GM18499 (cell line): ENCODE measurements around the gene ZFYVE26.
"Not testable (repeated sequence)": the region's sequence is repeated elsewhere in the genome, so short reads cannot be mapped to it uniquely, and the experiment has no call there.

Source experiments
- ATAC-seq: cut with Tn5 transposase; IDR thresholded peaks from one replicate; pipeline ENCODE4 v1.9.1; 2021; ENCODE audit warnings: moderate number of reproducible peaks; ENCODE audit not compliant: insufficient read depth, unreplicated experiment

Gene ZFYVE26

DNA sequence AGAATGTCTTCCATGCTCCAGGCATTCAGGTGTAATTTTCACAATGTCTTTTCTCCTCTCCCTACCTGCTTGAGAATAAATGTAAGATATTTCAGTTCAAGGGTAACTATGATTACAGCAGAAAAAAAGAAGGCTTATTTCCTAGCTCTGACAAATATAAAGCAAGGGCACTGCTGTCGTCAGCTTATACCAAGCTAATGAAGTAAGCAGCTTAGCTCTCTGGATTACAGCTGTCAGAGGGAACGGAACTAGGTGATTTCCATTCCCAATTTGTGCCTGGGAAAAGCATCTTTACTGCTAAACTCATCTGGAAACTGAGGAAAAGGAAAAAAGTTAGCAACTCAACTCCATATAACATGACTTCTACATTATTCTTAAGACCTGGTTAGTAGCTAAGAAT lies 56.5 kb downstream of the ZFYVE26 start:
- no peak for ATAC-seq

DNA sequence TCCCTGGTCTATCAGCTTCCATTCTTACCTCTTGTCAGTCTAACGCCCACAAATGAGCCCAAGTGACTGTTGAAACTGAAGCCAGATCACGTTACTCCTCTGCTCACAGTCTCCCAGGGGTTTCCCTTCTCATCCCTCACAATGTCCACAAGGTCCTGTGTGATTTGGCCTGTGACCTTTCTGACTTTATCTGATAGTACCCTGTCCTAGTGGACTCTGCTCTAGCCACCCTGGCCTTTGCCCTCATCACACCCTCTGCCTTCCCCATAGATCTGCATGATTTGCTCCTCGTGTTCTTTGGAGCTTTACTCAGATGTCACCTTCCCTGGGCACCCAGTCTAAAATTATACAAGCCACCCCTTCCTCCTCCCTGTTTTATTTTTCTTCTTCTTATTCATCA lies 59.2 kb downstream of the ZFYVE26 start:
- no peak for ATAC-seq

GRCh38 chr14:67756496-67756895 lies 59.9 kb downstream of the ZFYVE26 start:
- no peak for ATAC-seq

DNA sequence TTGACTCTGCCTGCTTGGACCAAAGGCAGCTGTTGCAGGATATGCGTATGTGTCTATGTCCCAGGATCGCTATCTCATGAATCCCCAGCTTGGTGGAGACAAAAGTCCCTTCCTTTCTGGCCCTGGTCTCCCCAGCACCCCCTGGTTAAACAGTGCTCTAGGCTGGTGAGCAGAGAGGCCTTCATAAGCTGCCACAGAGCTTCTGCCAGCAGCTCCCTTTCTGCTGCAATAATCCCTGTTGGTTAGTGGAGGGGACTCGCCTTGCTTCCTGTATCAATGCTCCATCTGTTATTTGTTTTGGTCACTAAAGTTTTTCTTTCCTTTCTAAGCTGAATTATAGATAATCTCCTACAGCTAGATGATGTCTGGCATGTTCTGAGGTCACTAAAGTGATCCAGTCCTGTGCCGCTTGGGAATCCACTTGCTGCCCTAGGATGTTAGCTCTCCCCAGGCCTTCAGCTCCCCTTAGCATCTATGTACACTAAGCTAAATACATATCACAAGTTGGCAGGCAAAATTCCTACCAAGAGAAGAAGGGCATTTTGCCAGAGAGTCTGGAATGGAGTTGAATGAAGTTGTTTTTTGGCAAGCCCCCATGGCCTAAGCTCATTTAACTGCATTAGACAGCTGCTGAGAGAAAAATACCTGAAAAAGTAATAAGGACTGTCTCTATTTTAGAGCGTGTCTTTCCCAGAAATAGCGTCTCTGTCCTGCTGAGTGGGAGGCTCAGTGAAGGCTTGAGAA lies 66.9 kb downstream of the ZFYVE26 start:
- ATAC-seq = no peak

DNA sequence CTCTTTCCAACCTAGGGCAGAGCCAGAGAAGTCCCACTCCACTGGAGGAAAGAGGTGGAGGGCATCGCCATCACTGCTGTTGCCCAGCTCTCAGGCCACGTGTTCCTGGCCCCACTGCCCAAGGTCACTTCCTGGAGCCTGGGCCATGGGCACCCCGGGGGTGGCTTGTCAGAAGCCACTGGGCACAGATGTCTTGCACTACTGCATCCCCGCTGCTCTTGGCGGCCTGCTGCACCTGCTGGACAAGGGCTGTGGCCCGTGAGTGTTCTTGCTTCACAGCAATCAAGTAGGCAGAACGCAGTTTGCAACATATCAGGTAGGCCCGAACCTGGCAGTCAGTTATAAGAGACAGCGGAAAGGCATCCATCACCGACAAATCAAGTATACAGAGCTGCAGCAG lies 68.1 kb downstream of the ZFYVE26 start:
- no peak for ATAC-seq

DNA sequence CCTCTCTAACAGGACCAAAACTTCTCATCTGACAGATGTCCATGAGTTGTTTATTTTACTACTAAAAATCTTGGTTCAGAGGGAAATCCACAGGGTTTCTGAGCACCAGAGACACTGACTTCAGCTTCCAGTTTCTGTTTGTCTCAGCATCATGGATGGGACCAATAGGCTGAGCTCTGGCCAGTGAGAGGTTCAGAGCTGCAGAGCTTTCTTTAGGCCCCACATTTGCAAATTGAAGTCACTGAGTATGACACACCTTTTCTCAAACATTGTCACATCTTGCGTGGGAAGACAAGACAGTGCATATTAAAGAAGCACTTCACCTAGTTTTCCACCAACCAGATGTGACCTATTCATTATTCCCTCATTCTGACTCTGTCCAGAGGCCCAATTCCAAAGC lies 69.5 kb downstream of the ZFYVE26 start:
- no peak for ATAC-seq

- ATAC-seq = no peak
Observed at GRCh38 chr14:67744046-67744445, 72.3 kb downstream of the ZFYVE26 start.

DNA sequence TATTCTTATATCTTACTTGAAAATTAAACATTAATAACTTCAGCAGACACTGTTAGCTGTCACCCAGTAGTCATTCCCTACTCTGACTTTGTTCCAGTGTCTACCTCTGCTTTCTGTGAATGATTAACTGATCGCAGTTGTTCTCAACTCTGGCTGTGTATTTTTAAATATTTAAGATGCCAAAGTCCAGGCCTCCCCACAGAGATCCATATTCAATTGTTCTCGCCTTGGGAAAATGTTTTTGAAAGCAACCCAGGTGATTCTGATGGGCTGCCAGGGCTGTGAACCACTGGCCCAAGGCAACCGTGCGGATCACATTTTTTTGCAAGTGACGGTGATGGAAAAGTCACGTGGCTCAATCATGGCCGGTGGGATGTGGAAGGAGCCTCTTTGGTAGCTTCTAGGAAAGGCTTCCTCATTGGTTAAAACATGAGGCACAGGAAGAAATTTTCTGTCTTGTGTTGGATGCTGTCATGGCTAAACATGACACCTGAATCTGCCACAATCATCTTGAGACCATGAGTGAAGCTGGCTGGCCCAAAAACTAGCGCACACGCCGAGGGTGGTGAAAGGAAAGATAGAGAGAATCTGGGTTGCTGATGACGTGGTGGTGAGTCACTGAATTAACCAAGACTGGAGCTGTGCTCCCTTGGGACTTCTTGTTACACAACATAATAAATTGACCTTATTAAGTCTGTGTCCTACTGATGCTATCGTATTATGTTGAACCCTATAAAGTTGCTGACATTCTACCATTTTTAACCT lies 77.5 kb downstream of the ZFYVE26 start:
- ATAC-seq = no peak

DNA sequence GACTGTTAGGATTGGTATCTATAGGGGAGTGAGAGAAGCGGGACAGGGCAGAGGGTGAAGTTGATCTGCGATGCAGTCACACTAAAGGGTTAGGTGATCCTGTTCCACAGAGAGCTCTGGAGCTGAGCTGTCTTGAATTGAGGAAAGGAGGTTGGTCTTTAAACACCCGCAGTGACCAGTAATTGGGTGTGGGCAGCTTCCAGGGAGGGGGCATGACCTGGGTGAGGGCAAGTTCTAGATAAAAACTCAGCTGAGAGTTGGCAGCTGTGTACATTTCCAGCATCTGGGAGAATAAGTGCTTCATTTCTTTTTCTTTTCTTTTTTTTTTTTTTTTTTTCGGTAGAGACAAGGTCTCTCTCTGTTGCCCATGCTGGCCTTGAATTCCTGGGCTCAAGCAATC lies 79.6 kb downstream of the ZFYVE26 start:
- no peak for ATAC-seq

DNA sequence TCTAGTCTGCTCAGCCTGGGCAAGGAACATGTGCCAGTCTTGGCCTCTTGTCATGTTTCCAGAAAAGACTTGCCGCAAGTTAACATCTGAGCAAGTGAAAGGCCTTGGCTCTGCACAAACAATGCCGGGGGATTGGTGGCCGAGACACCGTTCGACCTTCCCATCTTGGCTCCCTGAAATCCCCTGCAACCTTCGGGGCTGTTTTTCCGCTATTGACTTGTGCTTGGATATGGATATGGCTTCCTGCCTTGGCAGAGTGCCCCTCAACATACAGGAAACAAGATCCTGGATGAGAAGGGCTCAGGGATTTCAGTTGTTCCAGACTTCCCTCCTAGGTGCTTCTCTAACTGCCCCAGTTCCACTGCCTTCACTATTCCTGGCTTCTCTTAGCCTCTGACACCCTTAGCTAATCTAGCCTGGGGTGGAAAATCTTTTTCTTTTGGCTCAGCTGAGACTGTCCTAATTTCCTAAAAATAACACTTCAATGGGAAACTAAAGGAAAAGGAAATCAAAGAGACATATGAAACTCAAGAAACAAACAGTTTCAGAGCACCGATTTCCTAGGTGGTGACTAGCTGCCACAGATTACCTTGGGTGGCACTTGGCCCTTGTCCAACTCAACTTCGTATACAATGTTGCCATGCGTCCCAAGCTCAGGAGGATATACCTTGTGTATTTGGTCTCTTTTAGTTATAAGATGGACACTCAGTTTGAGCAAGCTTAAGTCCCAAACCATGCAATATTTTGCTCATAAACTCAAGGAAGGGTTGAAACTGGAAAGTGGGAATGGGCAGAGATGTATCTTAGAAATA lies 80.8 kb downstream of the ZFYVE26 start:
- no peak for ATAC-seq

- no peak for ATAC-seq
Observed at GRCh38 chr14:67734675-67735074, 81.7 kb downstream of the ZFYVE26 start.

GRCh38 chr14:67733616-67734015 lies 82.8 kb downstream of the ZFYVE26 start:
- ATAC-seq = no peak

GRCh38 chr14:67729072-67729885 lies 87.1 kb downstream of the ZFYVE26 start:
- no peak for ATAC-seq

- ATAC-seq = no peak
Observed at GRCh38 chr14:67728258-67728657, 88.1 kb downstream of the ZFYVE26 start.

- ATAC-seq = no peak
Observed at GRCh38 chr14:67727361-67727760, 89.0 kb downstream of the ZFYVE26 start.

- no peak for ATAC-seq
Observed at GRCh38 chr14:67725171-67725570, 91.2 kb downstream of the ZFYVE26 start.

DNA sequence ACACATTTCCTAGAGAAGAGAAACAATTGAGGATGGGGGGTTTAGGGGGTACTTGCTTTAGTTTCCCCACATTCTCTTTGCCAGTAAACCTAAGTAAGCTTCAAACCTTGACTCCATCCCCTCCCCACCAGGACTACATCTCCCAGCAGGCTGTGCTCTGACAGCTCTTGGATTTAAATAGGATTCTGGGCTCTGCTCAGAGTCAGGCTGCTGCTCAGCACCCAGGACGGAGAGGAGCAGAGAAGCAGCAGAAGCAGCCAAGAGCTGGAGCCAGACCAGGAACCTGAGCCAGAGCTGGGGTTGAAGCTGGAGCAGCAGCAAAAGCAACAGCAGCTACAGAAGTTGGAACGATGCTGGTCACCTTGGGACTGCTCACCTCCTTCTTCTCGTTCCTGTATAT lies 94.1 kb downstream of the ZFYVE26 start:
- ATAC-seq = no peak

DNA sequence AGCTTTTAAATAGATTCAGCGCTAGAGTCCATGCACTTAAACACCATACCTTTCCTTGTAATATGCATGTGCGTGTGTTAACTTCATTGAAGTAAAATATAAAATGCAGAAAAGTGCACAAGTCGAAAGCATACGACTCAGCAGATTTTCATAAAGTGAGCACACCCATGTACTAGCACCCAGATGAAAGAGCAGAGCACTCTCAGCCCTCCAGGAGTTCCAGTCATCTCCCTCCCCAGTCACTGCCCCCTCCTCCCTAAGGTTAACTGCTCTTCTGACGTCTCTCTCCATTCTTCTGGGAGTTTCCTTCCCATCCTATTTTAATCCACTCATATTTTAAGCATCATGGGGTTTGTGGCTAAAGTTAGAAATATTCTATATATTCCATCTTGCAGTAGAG lies 94.5 kb downstream of the ZFYVE26 start:
- no peak for ATAC-seq

DNA sequence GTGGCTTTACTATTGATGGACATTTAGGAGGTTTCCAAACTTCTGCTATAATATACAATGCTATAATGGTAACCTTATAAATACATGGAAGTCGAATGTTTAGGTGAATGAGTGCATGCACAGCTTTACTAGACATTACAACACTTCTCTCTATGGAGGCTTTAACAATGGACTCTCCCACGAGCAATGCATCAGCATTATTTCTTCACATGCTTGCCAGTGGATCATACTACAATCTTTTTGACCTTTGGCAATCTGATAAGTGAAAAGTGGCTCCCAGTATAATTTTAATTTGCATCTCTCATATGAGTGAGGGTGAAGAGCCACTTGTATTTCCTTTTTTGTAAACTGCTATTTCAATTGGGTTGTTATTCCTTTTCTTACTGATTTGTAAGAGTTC lies 96.5 kb downstream of the ZFYVE26 start:
- ATAC-seq = no peak

- not testable (repeated sequence) for ATAC-seq
Observed at GRCh38 chr14:67719385-67719784, 97.0 kb downstream of the ZFYVE26 start.
